Measurements from ENCODE around the gene ITGA11.

ITGA11 gene

GRCh38 chr15:68352401-68353062 is 79.4 kb downstream of the ITGA11 start:
- DNase-seq = peak; percentile 90

GRCh38 chr15:68349151-68349550 is 82.8 kb downstream of the ITGA11 start:
- peak; percentile 85 for DNase-seq

- DNase-seq = no peak
Observed at GRCh38 chr15:68348606-68349005, 83.4 kb downstream of the ITGA11 start.

GRCh38 chr15:68348081-68348480 is 83.9 kb downstream of the ITGA11 start:
- no peak for DNase-seq

GRCh38 chr15:68347392-68347791 is 84.6 kb downstream of the ITGA11 start:
- peak; percentile 79 for DNase-seq

- DNase-seq = no peak
Observed at GRCh38 chr15:68346979-68347378, 85.0 kb downstream of the ITGA11 start.

- no peak for DNase-seq
Observed at GRCh38 chr15:68345481-68345880, 86.5 kb downstream of the ITGA11 start.

- no peak for DNase-seq
Observed at GRCh38 chr15:68344600-68344999, 87.4 kb downstream of the ITGA11 start.

GRCh38 chr15:68343579-68344225 is 88.3 kb downstream of the ITGA11 start:
- no peak for DNase-seq

GRCh38 chr15:68341760-68342725 is 89.9 kb downstream of the ITGA11 start:
- DNase-seq = no peak

GRCh38 chr15:68340726-68341671 is 91.0 kb downstream of the ITGA11 start:
- no peak for DNase-seq

- DNase-seq = no peak
Observed at GRCh38 chr15:68339481-68339880, 92.5 kb downstream of the ITGA11 start.

- DNase-seq = no peak
Observed at GRCh38 chr15:68337826-68338225, 94.1 kb downstream of the ITGA11 start.

GRCh38 chr15:68336516-68336915 is 95.4 kb downstream of the ITGA11 start:
- no peak for DNase-seq

- DNase-seq = no peak
Observed at GRCh38 chr15:68335655-68336054, 96.3 kb downstream of the ITGA11 start.

GRCh38 chr15:68335251-68335650 is 96.7 kb downstream of the ITGA11 start:
- no peak for DNase-seq

GRCh38 chr15:68334661-68335124 is 97.3 kb downstream of the ITGA11 start:
- peak; percentile 88 for DNase-seq

GRCh38 chr15:68333775-68334470 is 98.0 kb downstream of the ITGA11 start:
- peak; percentile 71 for DNase-seq

- DNase-seq = no peak
Observed at GRCh38 chr15:68332266-68332665, 99.7 kb downstream of the ITGA11 start.

GRCh38 chr15:68330901-68331300 is 101.1 kb downstream of the ITGA11 start:
- DNase-seq = no peak

- no peak for DNase-seq
Observed at GRCh38 chr15:68330416-68330815, 101.5 kb downstream of the ITGA11 start.

GRCh38 chr15:68328964-68329363 is 103.0 kb downstream of the ITGA11 start:
- no peak for DNase-seq
